ENCODE results near the gene NR6A1.

NR6A1 gene

GRCh38 chr9:124697326-124698200 is 73.5 kb downstream of the NR6A1 start:
- Histone ChIP-seq H3K36me3 (ENCODE audit: insufficient read depth, insufficient read length, low read length) (no peaks in the 10 kb centered on the region), H3K4me1 (ENCODE audit: insufficient read depth, insufficient read length) (peaks cover 2% of the 10 kb centered on the region), H3K9me3 (ENCODE audit: insufficient read depth, low read length) (no peaks in the 10 kb centered on the region), H3K4me3 (ENCODE audit: insufficient read length, low read depth) (no peak overlapping the region), H3K27me3 (ENCODE audit: insufficient read depth, insufficient read length) (no peaks in the 10 kb centered on the region), H3K9ac (ENCODE audit: insufficient read length, low read depth) (no peak overlapping the region)
- no peak for TF ChIP-seq YY1 (IDR thresholded peaks at IDR 0.05; ENCODE audit: insufficient read depth, insufficient read length)
- no peak for TF ChIP-seq ZNF274 (IDR thresholded peaks at IDR 0.05; ENCODE audit: low read depth, low read length)
- no peak for TF ChIP-seq SUZ12 (IDR thresholded peaks at IDR 0.05; ENCODE audit: extremely low read depth, insufficient read depth, insufficient read length)
- DNase-seq (ENCODE audit: low read depth, low spot score): no peak

- Histone ChIP-seq H3K4me1 (ENCODE audit: insufficient read depth, insufficient read length) (peaks cover 2% of the 10 kb centered on the region), H3K36me3 (ENCODE audit: insufficient read depth, insufficient read length, low read length) (no peaks in the 10 kb centered on the region), H3K9me3 (ENCODE audit: insufficient read depth, low read length) (no peaks in the 10 kb centered on the region), H3K4me3 (ENCODE audit: insufficient read length, low read depth) (no peak overlapping the region), H3K9ac (ENCODE audit: insufficient read length, low read depth) (no peak overlapping the region), H3K27me3 (ENCODE audit: insufficient read depth, insufficient read length) (no peaks in the 10 kb centered on the region)
- DNase-seq (ENCODE audit: low read depth, low spot score): peak; percentile 11
- no peak for TF ChIP-seq SUZ12 (IDR thresholded peaks at IDR 0.05; ENCODE audit: extremely low read depth, insufficient read depth, insufficient read length)
- no peak for TF ChIP-seq YY1 (IDR thresholded peaks at IDR 0.05; ENCODE audit: insufficient read depth, insufficient read length)
- no peak for TF ChIP-seq ZNF274 (IDR thresholded peaks at IDR 0.05; ENCODE audit: low read depth, low read length)
These were observed 75.0 kb downstream of the NR6A1 start for GRCh38 chr9:124696101-124696500.

DNA sequence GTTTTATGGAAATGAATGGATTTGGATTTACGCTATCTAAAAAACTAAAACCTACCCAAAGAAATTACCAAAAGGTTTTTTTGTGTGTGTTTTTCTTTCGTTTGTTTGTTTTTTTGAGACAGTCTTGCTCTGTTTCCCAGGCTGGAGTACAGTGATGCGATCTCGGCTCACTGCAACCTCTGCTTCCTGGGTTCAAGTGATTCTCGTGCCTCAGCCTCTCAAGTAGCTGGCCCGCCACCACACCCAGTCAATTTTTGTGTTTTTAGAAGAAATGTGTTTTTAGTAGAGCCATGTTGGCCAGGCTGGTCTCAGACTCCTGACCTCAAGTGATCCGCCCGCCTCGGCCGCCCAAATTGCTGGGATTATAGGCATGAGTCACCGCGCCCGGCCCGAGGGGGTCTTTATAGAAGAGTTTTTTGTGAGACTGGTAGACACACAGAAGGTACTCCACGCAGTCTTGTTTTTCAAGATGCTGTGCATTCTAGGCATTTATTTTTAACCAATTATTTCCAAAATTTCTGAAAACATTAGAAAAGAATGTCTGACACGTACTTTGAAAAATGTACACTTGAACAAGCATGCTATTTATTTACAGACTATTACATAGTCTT is 75.7 kb downstream of the NR6A1 start:
- TF ChIP-seq SUZ12 (IDR thresholded peaks at IDR 0.05; ENCODE audit: extremely low read depth, insufficient read depth, insufficient read length): no peak
- no peak for TF ChIP-seq YY1 (IDR thresholded peaks at IDR 0.05; ENCODE audit: insufficient read depth, insufficient read length)
- TF ChIP-seq ZNF274 (IDR thresholded peaks at IDR 0.05; ENCODE audit: low read depth, low read length): no peak
- peaks cover 2% of the 10 kb centered on the region for H3K4me1 ChIP-seq (ENCODE audit: insufficient read depth, insufficient read length)
- no peaks in the 10 kb centered on the region for H3K36me3 ChIP-seq (ENCODE audit: insufficient read depth, insufficient read length, low read length)
- no peak for DNase-seq (ENCODE audit: low read depth, low spot score)
- H3K9ac ChIP-seq (ENCODE audit: insufficient read length, low read depth): no peak overlapping the region
- H3K27me3 ChIP-seq (ENCODE audit: insufficient read depth, insufficient read length): no peaks in the 10 kb centered on the region
- H3K4me3 ChIP-seq (ENCODE audit: insufficient read length, low read depth): no peak overlapping the region
- no peaks in the 10 kb centered on the region for H3K9me3 ChIP-seq (ENCODE audit: insufficient read depth, low read length)

DNA sequence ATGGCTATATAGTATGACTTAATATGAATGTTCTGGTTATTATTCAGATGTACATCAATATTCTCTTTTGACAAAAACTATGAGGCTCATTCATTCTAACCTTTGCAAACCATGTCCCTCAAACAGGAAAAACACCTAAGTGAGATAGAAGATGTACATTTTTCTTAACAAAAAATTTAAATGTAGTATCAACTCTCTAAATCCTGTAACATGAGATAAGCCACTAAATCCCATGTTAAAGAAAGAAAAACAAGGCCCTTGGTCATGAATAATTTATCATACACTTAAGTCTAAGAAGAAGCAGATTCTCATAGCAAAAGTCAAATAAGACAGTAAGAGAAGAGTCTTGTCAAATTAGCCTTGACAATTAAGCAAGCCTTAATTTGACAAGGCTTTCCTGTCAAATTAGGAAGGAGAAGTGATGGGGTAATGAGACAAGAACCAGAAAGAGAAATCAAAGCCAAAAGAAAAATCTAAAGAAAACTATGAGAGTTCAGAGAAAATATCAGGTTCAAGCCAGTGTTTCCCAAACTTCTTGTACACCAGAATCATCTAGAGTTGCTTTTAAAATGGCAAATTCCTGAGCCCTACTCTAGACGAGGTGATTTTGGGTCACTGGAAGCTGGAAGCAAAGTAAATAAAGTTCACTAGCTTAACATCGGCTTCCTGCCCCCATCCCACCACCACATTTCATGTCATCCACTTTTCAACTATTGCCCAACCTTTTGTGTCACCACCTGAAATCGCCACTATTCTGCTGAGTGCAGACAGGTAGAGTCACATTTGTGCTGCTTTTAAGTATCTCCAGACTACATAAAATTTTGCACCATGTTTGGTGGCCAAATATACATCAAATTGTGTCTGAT is 76.5 kb downstream of the NR6A1 start:
- no peak for DNase-seq (ENCODE audit: low read depth, low spot score)
- peaks cover 2% of the 10 kb centered on the region for H3K4me1 ChIP-seq (ENCODE audit: insufficient read depth, insufficient read length)
- H3K27me3 ChIP-seq (ENCODE audit: insufficient read depth, insufficient read length): no peaks in the 10 kb centered on the region
- no peaks in the 10 kb centered on the region for H3K36me3 ChIP-seq (ENCODE audit: insufficient read depth, insufficient read length, low read length)
- H3K9ac ChIP-seq (ENCODE audit: insufficient read length, low read depth): no peak overlapping the region
- no peak for TF ChIP-seq YY1 (IDR thresholded peaks at IDR 0.05; ENCODE audit: insufficient read depth, insufficient read length)
- TF ChIP-seq SUZ12 (IDR thresholded peaks at IDR 0.05; ENCODE audit: extremely low read depth, insufficient read depth, insufficient read length): no peak
- no peak for TF ChIP-seq ZNF274 (IDR thresholded peaks at IDR 0.05; ENCODE audit: low read depth, low read length)
- H3K4me3 ChIP-seq (ENCODE audit: insufficient read length, low read depth): no peak overlapping the region
- no peaks in the 10 kb centered on the region for H3K9me3 ChIP-seq (ENCODE audit: insufficient read depth, low read length)

GRCh38 chr9:124693403-124693802 is 77.7 kb downstream of the NR6A1 start:
- Histone ChIP-seq H3K27me3 (ENCODE audit: insufficient read depth, insufficient read length) (no peaks in the 10 kb centered on the region), H3K4me1 (ENCODE audit: insufficient read depth, insufficient read length) (peaks cover 2% of the 10 kb centered on the region)

GRCh38 chr9:124688238-124688904 is 82.7 kb downstream of the NR6A1 start:
- no peak for DNase-seq (ENCODE audit: low read depth, low spot score)
- no peaks in the 10 kb centered on the region for H3K4me1 ChIP-seq (ENCODE audit: insufficient read depth, insufficient read length)

More at GRCh38 chr9:124693403-124693802, 77.7 kb downstream of the NR6A1 start:
- DNase-seq (ENCODE audit: low read depth, low spot score): peak; percentile 11
- Histone ChIP-seq H3K36me3 (ENCODE audit: insufficient read depth, insufficient read length, low read length) (no peaks in the 10 kb centered on the region), H3K9me3 (ENCODE audit: insufficient read depth, low read length) (no peaks in the 10 kb centered on the region), H3K9ac (ENCODE audit: insufficient read length, low read depth) (no peak overlapping the region), H3K4me3 (ENCODE audit: insufficient read length, low read depth) (no peak overlapping the region)
- TF ChIP-seq ZNF274 (IDR thresholded peaks at IDR 0.05; ENCODE audit: low read depth, low read length) (no peak), SUZ12 (IDR thresholded peaks at IDR 0.05; ENCODE audit: extremely low read depth, insufficient read depth, insufficient read length) (no peak), YY1 (IDR thresholded peaks at IDR 0.05; ENCODE audit: insufficient read depth, insufficient read length) (no peak)

More at GRCh38 chr9:124688238-124688904, 82.7 kb downstream of the NR6A1 start:
- H3K9ac ChIP-seq (ENCODE audit: insufficient read length, low read depth): no peak overlapping the region
- no peak overlapping the region for H3K4me3 ChIP-seq (ENCODE audit: insufficient read length, low read depth)
- no peaks in the 10 kb centered on the region for H3K9me3 ChIP-seq (ENCODE audit: insufficient read depth, low read length)
- H3K36me3 ChIP-seq (ENCODE audit: insufficient read depth, insufficient read length, low read length): peaks cover 3% of the 10 kb centered on the region
- H3K27me3 ChIP-seq (ENCODE audit: insufficient read depth, insufficient read length): no peaks in the 10 kb centered on the region
- TF ChIP-seq ZNF274 (IDR thresholded peaks at IDR 0.05; ENCODE audit: low read depth, low read length) (no peak), SUZ12 (IDR thresholded peaks at IDR 0.05; ENCODE audit: extremely low read depth, insufficient read depth, insufficient read length) (no peak), YY1 (IDR thresholded peaks at IDR 0.05; ENCODE audit: insufficient read depth, insufficient read length) (no peak)
